Activated CD8-positive, alpha-beta T cell treated with anti-CD3 and anti-CD28 coated beads for 36 hours (primary cell): ENCODE data around the gene TFPI. TPM values are rescaled to one million over a fixed set of nuclear protein-coding genes. Genes with fewer than 3 reads are reported as not detected.

Experiments used
- ATAC-seq: fragments of 200-7000 bp; cut with Tn5 transposase; one replicate; pipeline ENCODE4 v1.10.0; 2021; ENCODE audit warnings: mild to moderate bottlenecking, moderate library complexity
- CTCF ChIA-PET: fragments of 350-600 bp; sonication (Branson Sonifier 250); formaldehyde crosslinking; loops from one replicate; lab custom pipeline; 2021; ENCODE audit warnings: antibody characterized with exemption; lab: Charles Lee
- POLR2A ChIA-PET: fragments of 350-600 bp; sonication (Branson Sonifier 250); formaldehyde crosslinking; loops from one replicate; lab custom pipeline; 2021; ENCODE audit warnings: antibody characterized with exemption; lab: Charles Lee
- DNase-seq: peaks from one replicate; pipeline ENCODE4 v3.0.0-alpha.2; 2020
- H3K27ac Mint-ChIP-seq: one replicate; pipeline ENCODE4 v1.8.0; 2021; ENCODE audit warnings: mild to moderate bottlenecking, mixed read lengths
- H3K27me3 Mint-ChIP-seq: one replicate; pipeline ENCODE4 v1.8.0; 2021; ENCODE audit warnings: mixed read lengths
- H3K36me3 Mint-ChIP-seq: one replicate; pipeline ENCODE4 v1.8.0; 2021; ENCODE audit warnings: low read depth, mixed read lengths
- H3K4me1 Mint-ChIP-seq: one replicate; pipeline ENCODE4 v1.8.0; 2021; ENCODE audit warnings: low read depth, mixed read lengths
- H3K4me3 Mint-ChIP-seq: one replicate; pipeline ENCODE4 v1.8.0; 2021; ENCODE audit warnings: mild to moderate bottlenecking, moderate library complexity, mixed read lengths
- H3K9me3 Mint-ChIP-seq: one replicate; pipeline ENCODE4 v1.8.0; 2021; ENCODE audit warnings: mixed read lengths
- intact Hi-C: fragments of 100-400 bp; cut with micrococcal nuclease; formaldehyde crosslinking; loops from one replicate; pipeline ENCODE4 v1.10.0; 2022
- total RNA-seq, 2 experiments: library from RNA; stranded (reverse); gene quantifications; one replicate each; pipeline ENCODE4 v1.2.3, GENCODE V29; 2021
- TF ChIP-seq, protein P1 (sequence below): fragments of 200-600 bp; IDR thresholded peaks from one replicate; pipeline ENCODE4 v1.8.0; 2022; ENCODE audit warnings: antibody characterized with exemption, mild to moderate bottlenecking

TFPI gene
- total RNA-seq, 2 experiments from 2014 or later = not detected

- no peaks in the 10 kb centered on the region for H3K27me3 Mint-ChIP-seq
- TF ChIP-seq, protein P1, sequence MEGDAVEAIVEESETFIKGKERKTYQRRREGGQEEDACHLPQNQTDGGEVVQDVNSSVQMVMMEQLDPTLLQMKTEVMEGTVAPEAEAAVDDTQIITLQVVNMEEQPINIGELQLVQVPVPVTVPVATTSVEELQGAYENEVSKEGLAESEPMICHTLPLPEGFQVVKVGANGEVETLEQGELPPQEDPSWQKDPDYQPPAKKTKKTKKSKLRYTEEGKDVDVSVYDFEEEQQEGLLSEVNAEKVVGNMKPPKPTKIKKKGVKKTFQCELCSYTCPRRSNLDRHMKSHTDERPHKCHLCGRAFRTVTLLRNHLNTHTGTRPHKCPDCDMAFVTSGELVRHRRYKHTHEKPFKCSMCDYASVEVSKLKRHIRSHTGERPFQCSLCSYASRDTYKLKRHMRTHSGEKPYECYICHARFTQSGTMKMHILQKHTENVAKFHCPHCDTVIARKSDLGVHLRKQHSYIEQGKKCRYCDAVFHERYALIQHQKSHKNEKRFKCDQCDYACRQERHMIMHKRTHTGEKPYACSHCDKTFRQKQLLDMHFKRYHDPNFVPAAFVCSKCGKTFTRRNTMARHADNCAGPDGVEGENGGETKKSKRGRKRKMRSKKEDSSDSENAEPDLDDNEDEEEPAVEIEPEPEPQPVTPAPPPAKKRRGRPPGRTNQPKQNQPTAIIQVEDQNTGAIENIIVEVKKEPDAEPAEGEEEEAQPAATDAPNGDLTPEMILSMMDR = no peak
- H3K27ac Mint-ChIP-seq = no peak overlapping the region
- POLR2A ChIA-PET = interaction anchor here (0.6 kb wide), 1 partner anchor 44 kb away, joined by 3 read pairs; no protein-coding TSS in a partner anchor
- intact Hi-C loops = no loop called here
- H3K4me1 Mint-ChIP-seq = no peaks in the 10 kb centered on the region
- peaks cover 4% of the 10 kb centered on the region for H3K9me3 Mint-ChIP-seq
- ATAC-seq = no peak
- no peak overlapping the region for H3K4me3 Mint-ChIP-seq
- CTCF ChIA-PET = no interaction called here
- no peaks in the 10 kb centered on the region for H3K36me3 Mint-ChIP-seq
- no peak for DNase-seq
Measured at GRCh38 chr2:187532333-187533120, 21.7 kb downstream of the TFPI start.

GRCh38 chr2:187529977-187530721 is 24.1 kb downstream of the TFPI start:
- ATAC-seq (no peak), DNase-seq (no peak)
- H3K27me3 Mint-ChIP-seq = no peaks in the 10 kb centered on the region
- no peaks in the 10 kb centered on the region for H3K36me3 Mint-ChIP-seq
- POLR2A ChIA-PET = no interaction called here
- no peak overlapping the region for H3K27ac Mint-ChIP-seq
- no peaks in the 10 kb centered on the region for H3K4me1 Mint-ChIP-seq
- no peak overlapping the region for H3K4me3 Mint-ChIP-seq
- peaks cover 2% of the 10 kb centered on the region for H3K9me3 Mint-ChIP-seq
- TF ChIP-seq, protein P1 = no peak
- intact Hi-C loops = no loop called here
- CTCF ChIA-PET = no interaction called here

DNA sequence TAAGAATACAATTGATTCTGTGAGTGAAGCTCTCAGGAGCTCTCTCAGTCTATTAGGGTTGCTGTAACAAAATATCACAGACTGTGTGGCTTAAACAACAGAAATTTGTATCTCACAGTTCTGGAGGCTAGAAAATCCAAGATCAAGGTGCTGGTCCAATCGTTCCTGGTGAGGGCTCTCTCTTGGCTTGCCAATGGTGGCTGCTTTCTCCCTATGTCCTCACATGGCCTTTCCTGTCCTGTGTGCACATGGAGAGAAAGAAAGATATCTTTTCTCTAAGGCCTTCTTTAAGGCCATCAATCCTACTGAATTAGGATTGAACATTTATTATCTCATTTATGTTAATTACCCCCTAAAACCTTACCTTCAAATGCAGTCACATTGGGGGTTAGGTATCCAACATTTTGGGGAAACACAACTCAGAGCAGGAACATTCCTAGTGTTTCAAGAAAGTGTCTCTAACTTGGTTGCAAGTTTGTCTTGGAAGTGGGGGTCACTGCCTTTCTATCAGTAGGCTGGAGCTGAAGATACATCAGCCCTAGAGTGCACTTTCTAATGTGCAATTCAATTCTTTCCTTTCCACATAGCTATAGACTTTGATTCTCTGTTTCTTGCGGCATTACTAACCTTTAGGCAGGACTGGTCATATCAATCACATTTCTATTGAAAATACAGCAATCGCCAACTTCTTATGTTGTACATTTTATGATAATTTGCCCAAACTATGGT is 24.8 kb downstream of the TFPI start:
- intact Hi-C loops = no loop called here

DNA sequence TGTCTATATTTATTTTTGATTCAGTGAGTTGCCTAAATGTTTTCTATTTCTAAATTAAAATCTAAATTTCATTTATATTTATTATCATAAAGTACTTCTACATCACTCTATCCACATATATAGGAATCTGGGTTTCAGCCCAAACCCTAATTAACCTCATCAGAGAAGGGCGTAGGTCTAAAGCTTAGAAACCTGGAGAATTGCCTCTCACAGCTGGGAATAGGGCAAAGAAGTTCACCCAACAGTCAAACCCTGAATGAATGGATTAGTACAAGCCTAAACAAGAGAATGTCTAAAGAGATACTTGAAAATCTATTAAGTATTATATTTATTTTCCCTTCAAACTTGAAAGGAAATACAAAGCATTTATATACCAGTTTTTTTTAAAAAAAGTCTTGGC is 26.2 kb downstream of the TFPI start:
- H3K36me3 Mint-ChIP-seq = no peaks in the 10 kb centered on the region
- CTCF ChIA-PET = no interaction called here
- ATAC-seq = no peak
- no peak overlapping the region for H3K4me3 Mint-ChIP-seq
- POLR2A ChIA-PET = no interaction called here
- no peaks in the 10 kb centered on the region for H3K4me1 Mint-ChIP-seq
- no peaks in the 10 kb centered on the region for H3K9me3 Mint-ChIP-seq
- no peak for DNase-seq
- H3K27ac Mint-ChIP-seq = no peak overlapping the region
- no peaks in the 10 kb centered on the region for H3K27me3 Mint-ChIP-seq
- TF ChIP-seq, protein P1 = no peak
- intact Hi-C loops = no loop called here

More for the DNA sequence above, 24.8 kb downstream of the TFPI start:
- Mint-ChIP-seq H3K4me3 (no peak overlapping the region), H3K36me3 (no peaks in the 10 kb centered on the region), H3K9me3 (no peaks in the 10 kb centered on the region), H3K27me3 (no peaks in the 10 kb centered on the region), H3K27ac (no peak overlapping the region), H3K4me1 (no peaks in the 10 kb centered on the region)
- ATAC-seq = no peak
- ChIA-PET POLR2A (no interaction called here), CTCF (no interaction called here)
- no peak for DNase-seq
- TF ChIP-seq, protein P1 = no peak
